Hepatocyte (in vitro differentiated cells): Measurements from ENCODE around the gene DNAH11.

ENCODE experiments used
- CTCF ChIP-seq: fragments of 200-600 bp; sonication (generic); IDR thresholded peaks from 2 replicates; pipeline ENCODE4 v1.5.1; 2016; ENCODE audit warnings: antibody characterized with exemption, mild to moderate bottlenecking; ENCODE audit not compliant: poor library complexity
- EZH2 ChIP-seq: fragments of 200-600 bp; sonication (generic); IDR thresholded peaks from 2 replicates; pipeline ENCODE4 v1.6.1; 2016; ENCODE audit warnings: antibody characterized with exemption, mild to moderate bottlenecking, borderline replicate concordance

GRCh38 chr7:21926448-21926847 is 383.6 kb downstream of the DNAH11 start:
- TF ChIP-seq CTCF (no peak), EZH2 (no peak)
